EH (cell line): ENCODE data around the gene KCNK7.

Experiments used
- DNase-seq: peaks from one replicate; pipeline ENCODE4 v3.0.0-alpha.2; 2015; ENCODE audit warnings: low read depth

KCNK7 gene

GRCh38 chr11:65611028-65611757, 15.6 kb upstream of the KCNK7 start:
- DNase-seq: peak; percentile 38

GRCh38 chr11:65610404-65610803, 14.8 kb upstream of the KCNK7 start:
- no peak for DNase-seq

DNA sequence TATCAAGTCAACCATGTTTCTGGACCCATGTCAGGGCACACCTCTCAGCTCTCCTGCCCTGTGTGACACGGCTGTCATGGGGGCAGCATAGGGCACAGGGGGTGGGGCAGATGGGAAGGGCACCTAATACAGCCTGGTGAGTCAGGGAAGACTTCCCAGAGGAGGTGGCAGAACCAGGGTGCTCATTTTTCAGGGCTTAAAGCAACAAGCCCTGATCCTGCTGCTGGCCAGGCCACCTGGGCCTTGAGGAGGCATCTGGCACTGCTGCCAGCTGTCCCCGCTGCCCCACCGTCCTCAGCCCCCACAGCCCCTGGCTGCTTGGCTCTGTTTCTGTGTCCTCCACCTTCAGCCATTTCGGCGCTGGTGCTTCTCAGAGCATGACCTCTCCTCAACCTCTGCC, 14.1 kb upstream of the KCNK7 start:
- DNase-seq: no peak

DNA sequence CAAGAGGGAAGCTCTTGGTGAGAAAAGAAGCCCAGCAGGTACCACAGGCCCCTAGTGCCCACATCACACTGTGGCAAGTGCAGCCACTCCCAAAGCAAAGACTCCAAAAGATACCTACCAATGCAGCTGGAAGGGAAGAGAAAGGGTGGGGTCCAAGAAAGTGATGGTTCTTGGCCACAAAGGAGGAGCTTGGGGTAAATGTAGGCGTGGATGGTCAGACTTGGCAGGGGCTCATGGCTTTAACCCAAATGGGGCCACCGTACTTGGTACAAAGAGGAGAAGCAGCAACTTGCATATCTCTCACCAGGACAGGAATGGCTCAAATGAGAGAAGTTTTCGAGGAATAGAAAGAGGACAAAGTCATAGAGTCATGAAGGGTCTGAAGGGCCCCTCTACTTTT, 13.6 kb upstream of the KCNK7 start:
- no peak for DNase-seq

GRCh38 chr11:65607614-65608426, 12.2 kb upstream of the KCNK7 start:
- DNase-seq: no peak

DNA sequence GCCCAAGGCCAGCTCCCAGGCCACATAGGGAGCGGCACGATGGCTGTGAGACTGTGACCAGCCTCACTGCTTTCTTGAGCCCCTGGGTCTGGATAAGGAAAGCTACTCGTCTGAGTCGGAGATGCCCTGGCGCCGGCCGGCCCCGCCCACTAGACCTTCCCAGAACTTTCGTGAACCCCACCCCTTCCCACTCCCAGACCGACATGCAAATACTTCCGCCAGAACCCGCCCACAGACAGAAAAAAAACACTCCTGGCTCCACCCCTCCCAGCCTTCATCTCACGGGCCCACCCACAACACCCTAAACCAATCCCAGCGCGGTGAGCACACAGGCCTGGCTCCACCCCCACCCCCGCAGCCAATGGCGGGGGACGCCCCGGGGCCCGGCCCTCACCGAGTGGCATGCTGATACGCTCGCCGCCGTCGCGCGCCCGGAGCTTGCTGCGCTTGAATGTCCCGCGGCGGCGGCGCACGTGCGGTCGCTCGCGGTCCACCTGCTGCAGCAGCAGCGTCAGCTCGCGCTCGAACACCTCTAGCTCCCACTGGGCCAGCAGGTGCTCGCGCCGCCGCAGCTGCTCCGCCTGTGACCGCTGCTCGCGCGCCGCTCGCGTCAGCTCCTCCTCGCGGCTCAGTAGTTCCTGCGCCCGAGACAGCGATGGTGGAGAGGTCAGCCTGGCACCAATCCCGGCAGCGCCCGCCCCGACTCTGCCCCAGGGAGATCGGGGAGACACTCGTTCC, 11.4 kb upstream of the KCNK7 start:
- peak; percentile 98 for DNase-seq

GRCh38 chr11:65604258-65604657, 8.7 kb upstream of the KCNK7 start:
- DNase-seq: no peak

DNA sequence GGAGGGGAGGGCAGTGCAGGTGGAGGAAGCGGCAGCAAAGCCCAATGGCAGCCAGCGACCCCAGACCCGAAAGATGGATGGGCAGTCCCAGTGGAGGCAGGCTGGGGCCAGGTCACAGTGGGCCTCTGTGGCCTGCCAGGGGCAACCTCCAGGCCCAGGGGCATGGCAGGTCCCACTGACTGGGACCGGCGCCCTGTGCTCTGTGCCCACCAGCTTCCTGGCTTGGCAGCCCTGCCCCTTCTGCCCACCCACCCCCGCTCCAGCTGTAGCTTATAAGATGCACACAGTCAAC, 4.3 kb upstream of the KCNK7 start:
- DNase-seq: no peak

DNA sequence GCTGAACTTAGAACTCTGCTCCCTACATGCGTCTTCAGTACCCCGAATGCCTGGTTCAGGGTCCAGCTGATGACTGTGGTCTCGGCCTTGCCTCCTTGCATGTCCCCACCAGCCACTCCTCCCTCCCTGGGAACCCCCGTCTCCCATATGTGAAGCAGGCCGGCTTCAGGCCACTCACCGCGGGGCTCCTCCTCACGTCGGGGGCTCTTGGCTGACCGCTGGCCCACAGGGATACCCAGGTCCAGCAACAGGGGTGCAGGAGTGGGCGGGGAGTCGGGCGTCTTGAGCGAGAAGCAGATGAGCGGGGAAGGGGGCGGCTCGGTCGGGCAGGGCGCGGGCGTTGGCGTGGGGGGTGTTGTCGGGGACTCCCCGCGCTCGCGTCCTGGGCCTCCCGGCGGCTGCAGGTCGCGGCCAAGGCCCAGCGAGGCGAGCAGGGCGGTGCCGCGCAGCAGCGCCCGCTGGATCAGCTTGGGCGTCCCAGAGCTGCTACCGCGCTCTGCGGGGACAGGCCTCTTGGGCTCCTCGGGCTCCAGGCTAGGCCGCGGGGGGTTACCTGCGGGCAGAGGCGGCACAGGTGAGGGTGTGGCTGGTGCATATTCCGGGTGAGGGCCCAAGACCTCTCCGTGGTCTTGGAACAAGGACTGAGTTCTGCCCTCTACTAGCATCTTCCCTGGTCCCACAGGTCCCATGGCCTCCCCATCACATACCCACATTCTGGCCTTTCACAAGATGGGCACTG, 3.8 kb upstream of the KCNK7 start:
- no peak for DNase-seq

GRCh38 chr11:65598258-65598699, 2.7 kb upstream of the KCNK7 start:
- DNase-seq: no peak

DNA sequence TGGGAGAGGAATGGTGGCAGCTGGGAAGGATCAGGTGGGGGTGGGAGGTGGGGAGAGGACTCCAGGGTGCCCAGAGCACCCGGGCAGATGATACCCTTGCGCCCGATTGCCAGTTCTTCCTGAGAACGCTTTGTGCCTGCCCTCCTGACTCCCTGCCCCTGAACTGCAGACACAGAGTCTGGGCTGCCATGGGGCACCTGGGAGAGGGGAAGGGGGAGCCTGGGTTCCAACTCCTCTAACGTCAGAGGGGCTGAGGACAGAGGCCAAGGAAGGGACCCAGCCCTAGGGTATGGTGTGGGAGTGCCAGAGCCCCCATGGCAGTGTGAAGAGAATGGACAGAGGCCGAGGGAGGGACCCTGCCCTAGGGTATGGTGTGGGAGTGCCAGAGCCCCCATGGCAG, 920 bp upstream of the KCNK7 start:
- no peak for DNase-seq

DNA sequence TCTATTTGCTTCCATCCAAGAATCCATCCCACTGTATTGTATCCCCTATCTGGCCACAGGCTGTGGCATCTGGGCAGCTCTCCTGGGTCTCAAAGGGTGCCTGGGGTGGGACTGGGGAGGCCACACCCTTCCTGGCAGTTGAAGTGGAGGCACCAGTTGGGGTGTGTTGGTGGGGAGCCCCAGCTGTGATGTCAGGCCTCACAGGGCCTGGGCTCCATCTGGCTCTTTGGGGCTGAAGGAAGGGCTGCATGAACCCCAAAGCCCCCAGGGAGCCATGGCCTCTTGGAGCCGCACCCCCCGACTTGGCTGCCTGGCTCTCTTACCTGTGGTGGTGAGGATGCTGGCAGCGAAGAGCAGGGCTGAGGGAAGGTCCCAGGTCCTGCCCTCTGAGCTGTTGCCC, 469 bp downstream of the KCNK7 start:
- DNase-seq: no peak

DNA sequence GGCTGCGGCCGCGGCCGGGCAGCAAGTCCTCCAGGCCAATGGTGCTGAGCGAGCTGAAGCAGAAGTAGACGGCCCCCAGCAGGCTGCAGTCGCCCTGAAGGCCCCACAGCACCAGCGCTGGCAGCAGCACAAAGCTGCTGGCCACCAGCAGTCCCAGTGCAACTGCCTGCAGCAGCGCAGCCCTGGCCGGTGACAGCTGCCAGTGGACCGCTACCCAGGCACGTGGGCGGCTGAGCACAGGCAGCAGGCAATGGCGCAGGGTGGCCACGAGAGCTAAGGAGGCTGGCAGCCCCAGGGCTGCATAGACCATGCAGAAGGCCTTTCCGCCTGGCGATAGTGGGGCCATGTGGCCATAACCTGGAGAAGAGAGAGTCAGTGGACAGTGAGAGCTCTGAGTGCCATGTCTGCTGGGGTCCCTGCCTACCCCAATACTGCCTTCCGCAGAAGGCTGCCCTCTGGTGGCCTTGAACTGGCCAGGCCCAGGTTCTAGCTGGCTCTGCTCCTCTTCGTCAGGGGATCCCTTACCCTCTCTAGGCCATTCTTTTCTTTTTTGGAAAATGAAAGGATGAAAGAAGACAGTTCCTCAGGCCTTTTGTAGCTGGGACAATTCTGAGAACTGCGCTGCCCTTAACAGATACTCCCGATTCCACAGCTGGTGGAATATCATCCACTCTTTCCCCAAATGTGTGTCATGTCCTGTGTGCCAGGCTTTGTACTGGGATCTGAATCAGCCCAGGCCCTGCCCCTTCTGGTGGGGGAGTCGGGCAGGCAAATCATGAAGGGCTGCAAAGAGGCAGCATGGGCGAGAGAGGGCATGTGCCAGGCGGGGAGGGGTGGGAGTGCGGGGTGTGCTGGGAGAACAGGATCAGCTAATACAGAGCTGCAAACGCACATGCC, 1.8 kb downstream of the KCNK7 start:
- DNase-seq: peak; percentile 40

GRCh38 chr11:65592858-65593517, 2.6 kb downstream of the KCNK7 start:
- DNase-seq: no peak

GRCh38 chr11:65591939-65592857, 3.4 kb downstream of the KCNK7 start:
- DNase-seq: peak; percentile 58

GRCh38 chr11:65590240-65590738, 5.3 kb downstream of the KCNK7 start:
- peak; percentile 16 for DNase-seq

GRCh38 chr11:65589444-65590239, 6.0 kb downstream of the KCNK7 start:
- no peak for DNase-seq
